ENCODE data around the gene SLFN11. TPM values are rescaled to one million over a fixed set of nuclear protein-coding genes. Genes with fewer than 3 reads are reported as not detected.

SLFN11 gene
- total and polyA plus RNA-seq, 7 donors = 1.2 to 28.0 (median 17.8) TPM

DNA sequence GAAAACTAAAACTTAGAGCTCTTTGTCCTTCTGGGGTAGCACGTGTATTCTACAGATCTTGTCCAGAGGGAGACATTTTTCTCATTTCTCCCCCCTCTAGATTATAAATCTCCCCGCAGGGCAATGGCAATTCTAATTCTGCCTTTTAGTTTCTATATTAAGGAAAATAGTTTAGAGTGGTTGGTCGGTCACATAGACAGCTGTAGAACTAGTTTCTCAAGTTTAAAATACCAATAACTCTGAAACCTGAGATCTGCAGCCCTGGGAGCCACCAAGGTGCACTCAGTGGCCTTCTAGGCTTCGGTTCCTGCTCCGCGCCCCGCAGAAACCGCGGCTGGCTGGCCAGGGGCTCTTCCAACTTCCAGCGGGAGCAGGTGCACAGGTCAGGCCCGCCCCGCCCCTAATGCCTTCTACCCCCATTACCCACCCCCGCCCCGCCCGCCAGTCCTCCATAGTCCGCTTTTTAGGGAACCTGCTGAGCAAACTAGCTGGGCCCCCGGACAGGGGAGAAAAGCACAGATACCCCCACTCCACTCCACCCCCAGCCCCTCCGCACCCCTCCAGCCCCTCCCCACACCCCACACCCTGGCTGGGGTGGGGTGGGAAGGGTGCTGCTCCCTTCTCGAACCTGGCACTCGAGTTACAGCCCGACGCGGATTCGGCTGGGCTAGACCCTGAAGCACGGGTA is 431 bp downstream of the SLFN11 start:
- peak overlapping the region; percentile 91 to 95 (median 93) for H3K27ac ChIP-seq
- TF ChIP-seq, protein P1, sequence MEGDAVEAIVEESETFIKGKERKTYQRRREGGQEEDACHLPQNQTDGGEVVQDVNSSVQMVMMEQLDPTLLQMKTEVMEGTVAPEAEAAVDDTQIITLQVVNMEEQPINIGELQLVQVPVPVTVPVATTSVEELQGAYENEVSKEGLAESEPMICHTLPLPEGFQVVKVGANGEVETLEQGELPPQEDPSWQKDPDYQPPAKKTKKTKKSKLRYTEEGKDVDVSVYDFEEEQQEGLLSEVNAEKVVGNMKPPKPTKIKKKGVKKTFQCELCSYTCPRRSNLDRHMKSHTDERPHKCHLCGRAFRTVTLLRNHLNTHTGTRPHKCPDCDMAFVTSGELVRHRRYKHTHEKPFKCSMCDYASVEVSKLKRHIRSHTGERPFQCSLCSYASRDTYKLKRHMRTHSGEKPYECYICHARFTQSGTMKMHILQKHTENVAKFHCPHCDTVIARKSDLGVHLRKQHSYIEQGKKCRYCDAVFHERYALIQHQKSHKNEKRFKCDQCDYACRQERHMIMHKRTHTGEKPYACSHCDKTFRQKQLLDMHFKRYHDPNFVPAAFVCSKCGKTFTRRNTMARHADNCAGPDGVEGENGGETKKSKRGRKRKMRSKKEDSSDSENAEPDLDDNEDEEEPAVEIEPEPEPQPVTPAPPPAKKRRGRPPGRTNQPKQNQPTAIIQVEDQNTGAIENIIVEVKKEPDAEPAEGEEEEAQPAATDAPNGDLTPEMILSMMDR (IDR thresholded peaks at IDR 0.05) = no peak
- TF ChIP-seq EP300 (IDR thresholded peaks at IDR 0.05) (no peak), POLR2AphosphoS5 (IDR thresholded peaks at IDR 0.05) (no peak), POLR2A (IDR thresholded peaks at IDR 0.05) (no peak)
- H3K4me3 ChIP-seq = peak overlapping the region; percentile 52 to 67 (median 64)
- peaks cover 0 to 28% (median 0%) of the 10 kb centered on the region in 4 donors for H3K4me1 ChIP-seq
- DNase-seq = no peak
- intact Hi-C loops (cut with DNase I) = loop anchor here (2.0 to 5.0 kb wide), 5 partner anchors 60 to 164 kb away; partner anchors contain the start of genes SLFN12, SLFN12L, SLFN13 and SLFN5
- WGBS, 2 donors = 2 to 5% methylated on average over 25 of the region's 25 CpGs
- H3K27me3 ChIP-seq = peaks cover 0 to 24% (median 0%) of the 10 kb centered on the region in 3 donors
- no peaks in the 10 kb centered on the region for H3K9me3 ChIP-seq
- H3K36me3 ChIP-seq = no peaks in the 10 kb centered on the region

DNA sequence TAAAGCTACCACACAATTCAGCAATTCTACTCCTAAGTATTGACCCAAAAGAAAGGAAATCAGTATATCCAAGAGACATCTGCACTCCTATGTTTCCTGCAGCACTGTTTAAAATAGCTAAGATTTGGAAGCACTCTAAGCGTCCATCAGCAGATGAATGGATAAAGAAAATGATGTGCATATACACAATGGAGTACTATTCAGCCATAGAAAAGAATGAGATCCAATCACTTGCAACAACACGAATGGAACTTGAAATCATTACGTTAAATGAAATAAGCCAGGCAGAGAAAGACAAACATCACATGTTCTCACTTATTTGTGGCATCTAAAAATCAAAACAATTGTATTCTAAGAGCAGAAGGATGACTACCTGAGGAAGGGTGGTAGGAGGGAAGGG is 1.5 kb downstream of the SLFN11 start:
- H3K36me3 ChIP-seq = no peaks in the 10 kb centered on the region
- TF ChIP-seq POLR2AphosphoS5 (IDR thresholded peaks at IDR 0.05) = no peak
- TF ChIP-seq, protein P1 (IDR thresholded peaks at IDR 0.05) = no peak
- TF ChIP-seq POLR2A (IDR thresholded peaks at IDR 0.05) = no peak
- no peak for TF ChIP-seq EP300 (IDR thresholded peaks at IDR 0.05)
- no peak overlapping the region for H3K4me3 ChIP-seq
- WGBS, 2 donors = 56 to 76% methylated on average over 3 of the region's 3 CpGs
- H3K27ac ChIP-seq = no peak overlapping the region
- no peaks in the 10 kb centered on the region for H3K9me3 ChIP-seq
- peaks cover 0 to 28% (median 0%) of the 10 kb centered on the region in 4 donors for H3K4me1 ChIP-seq
- H3K27me3 ChIP-seq = peaks cover 0 to 24% (median 0%) of the 10 kb centered on the region in 3 donors
- intact Hi-C loops (cut with DNase I) = loop anchor here (2.0 to 5.0 kb wide), 5 partner anchors 61 to 165 kb away; partner anchors contain the start of genes SLFN12, SLFN12L, SLFN13 and SLFN5
- no peak for DNase-seq

DNA sequence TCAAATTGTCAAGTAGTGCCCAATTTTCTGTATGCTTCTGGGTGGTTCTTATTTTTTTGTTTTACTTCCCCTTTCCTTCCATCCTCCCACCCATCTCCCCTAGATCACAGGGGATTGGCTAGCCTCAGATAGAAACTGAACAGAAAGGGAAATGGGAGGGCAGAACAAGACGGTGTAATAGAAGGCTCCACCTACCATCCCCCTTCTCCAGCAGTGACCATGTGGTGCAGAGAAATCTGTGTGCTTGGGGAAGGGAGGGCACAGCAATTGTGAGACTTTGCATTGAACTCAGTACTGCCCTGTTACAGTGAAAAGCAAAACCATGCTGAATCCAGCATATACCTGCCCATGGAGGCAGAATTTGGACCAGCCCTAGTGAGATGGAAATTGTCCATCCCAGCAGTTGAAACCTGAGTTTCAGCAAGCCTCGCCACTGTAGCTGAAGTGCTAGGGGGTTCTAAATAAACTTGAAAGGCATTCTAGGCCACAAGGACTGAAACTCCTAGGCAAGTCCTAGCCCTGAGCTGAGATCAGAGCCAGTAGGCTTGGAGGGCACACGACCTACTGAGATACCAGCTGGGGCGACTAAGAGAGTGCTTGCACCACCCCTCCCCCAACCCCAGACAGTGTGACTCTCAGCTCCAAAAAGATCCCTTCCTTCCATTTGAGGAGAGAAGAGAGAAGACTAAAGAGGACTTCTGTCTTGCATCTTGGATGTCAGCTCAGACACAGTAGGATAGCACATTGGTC is 5.2 kb downstream of the SLFN11 start:
- H3K4me1 ChIP-seq = peaks cover 0 to 14% (median 0%) of the 10 kb centered on the region in 4 donors
- WGBS, 2 donors = 44 to 51% methylated on average over 4 of the region's 4 CpGs
- no peak overlapping the region for H3K4me3 ChIP-seq
- H3K9me3 ChIP-seq = no peaks in the 10 kb centered on the region
- TF ChIP-seq POLR2AphosphoS5 (IDR thresholded peaks at IDR 0.05) (no peak), EP300 (IDR thresholded peaks at IDR 0.05) (no peak), POLR2A (IDR thresholded peaks at IDR 0.05) (no peak)
- DNase-seq = no peak
- peaks cover 0 to 12% (median 0%) of the 10 kb centered on the region in 3 donors for H3K27me3 ChIP-seq
- no peak overlapping the region for H3K27ac ChIP-seq
- intact Hi-C loops (cut with DNase I) = no loop called here
- peaks cover 0 to 8% (median 2%) of the 10 kb centered on the region in 4 donors for H3K36me3 ChIP-seq

DNA sequence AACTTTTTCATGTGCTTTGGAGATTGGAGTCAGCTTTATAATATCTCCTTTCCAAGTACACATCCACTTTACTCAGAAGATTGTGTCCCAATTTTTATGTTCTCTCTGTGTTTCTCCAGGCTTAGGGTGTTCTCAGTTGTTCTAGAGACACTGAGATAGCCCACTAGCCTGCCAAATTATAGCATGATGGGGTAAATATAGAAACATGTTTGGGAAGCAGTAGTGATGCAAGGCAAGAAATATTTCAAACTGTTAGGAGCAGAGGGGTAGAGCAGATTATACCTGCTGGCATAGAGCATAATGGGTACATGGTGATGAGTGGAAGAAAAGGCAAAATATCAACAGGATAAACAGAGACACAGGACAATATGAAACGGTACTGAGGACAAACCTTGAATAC is 12.4 kb downstream of the SLFN11 start:
- H3K36me3 ChIP-seq = peaks cover 0 to 42% (median 3%) of the 10 kb centered on the region in 4 donors
- DNase-seq = no peak
- H3K27me3 ChIP-seq = no peaks in the 10 kb centered on the region
- no peak for TF ChIP-seq POLR2AphosphoS5 (IDR thresholded peaks at IDR 0.05)
- TF ChIP-seq, protein P1 (IDR thresholded peaks at IDR 0.05) = no peak
- TF ChIP-seq EP300 (IDR thresholded peaks at IDR 0.05) = no peak
- no peak for TF ChIP-seq POLR2A (IDR thresholded peaks at IDR 0.05)
- no peak overlapping the region for H3K4me3 ChIP-seq
- H3K9me3 ChIP-seq = no peaks in the 10 kb centered on the region
- intact Hi-C loops (cut with DNase I) = no loop called here
- H3K4me1 ChIP-seq = peaks cover 0 to 5% (median 0%) of the 10 kb centered on the region in 4 donors
- no peak overlapping the region for H3K27ac ChIP-seq
- WGBS, 2 donors = 32 to 90% methylated on average over 1 of the region's 1 CpG

DNA sequence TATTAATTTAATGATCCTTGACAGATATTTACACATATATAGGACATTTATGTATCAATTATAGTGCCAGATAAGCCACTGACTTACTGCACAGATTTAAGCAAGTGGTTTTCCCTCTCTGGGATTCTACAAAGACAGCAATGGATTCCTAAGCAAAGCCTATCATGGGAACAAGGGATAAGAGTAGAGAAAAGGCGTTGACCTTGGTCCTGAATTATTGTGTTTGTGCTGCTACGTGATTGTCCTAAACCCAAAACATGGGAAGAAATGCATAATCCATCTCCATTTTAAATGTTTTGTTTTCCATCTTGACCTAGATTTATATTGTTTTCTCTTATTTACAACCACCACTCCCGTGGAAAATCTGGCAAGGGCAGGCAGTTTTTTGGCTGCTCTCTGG is 14.0 kb downstream of the SLFN11 start:
- Histone ChIP-seq H3K4me3 (no peak overlapping the region), H3K4me1 (peaks cover 0 to 5% (median 0%) of the 10 kb centered on the region in 4 donors), H3K27me3 (no peaks in the 10 kb centered on the region), H3K9me3 (no peaks in the 10 kb centered on the region), H3K27ac (no peak overlapping the region), H3K36me3 (peaks cover 0 to 47% (median 3%) of the 10 kb centered on the region in 4 donors)
- WGBS, 2 donors = 27 to 70% methylated on average over 3 of the region's 3 CpGs
- DNase-seq = no peak
- TF ChIP-seq POLR2AphosphoS5 (IDR thresholded peaks at IDR 0.05) = no peak
- TF ChIP-seq, protein P1 (IDR thresholded peaks at IDR 0.05) = no peak
- TF ChIP-seq EP300 (IDR thresholded peaks at IDR 0.05) = no peak
- TF ChIP-seq POLR2A (IDR thresholded peaks at IDR 0.05) = no peak
- intact Hi-C loops (cut with DNase I) = no loop called here
